COLO668 (cell line): ENCODE results near the gene DNAJC18.
A peak's percentile ranks its signal among the peaks of the same experiment; 100 is the strongest.

Experiments used
- DNase-seq: peaks from one replicate; lab custom pipeline; 2025; ENCODE audit not compliant: unreplicated experiment; lab: John Stamatoyannopoulos, UW

Gene DNAJC18

DNA sequence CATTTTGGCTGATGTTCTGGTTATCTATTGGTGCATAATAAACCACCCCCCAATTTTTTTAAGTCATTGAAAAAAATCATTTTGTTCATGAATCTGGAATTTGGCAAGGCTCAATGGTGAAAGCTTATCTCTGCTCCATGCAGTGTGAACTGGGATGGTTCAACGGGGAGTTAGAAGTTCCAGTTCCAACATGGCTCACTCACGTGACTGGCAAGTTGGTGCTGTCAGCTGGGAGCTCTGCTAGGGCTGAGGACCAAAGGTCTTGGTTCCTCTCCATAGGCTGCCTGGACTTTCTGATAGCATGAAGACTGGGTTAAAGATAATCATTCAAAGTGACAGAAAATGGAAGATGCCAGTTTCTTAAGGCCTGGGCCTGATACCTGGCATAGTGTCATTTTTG, 32.4 kb downstream of the DNAJC18 start:
- no peak for DNase-seq

GRCh38 chr5:139404484-139404840, 34.9 kb downstream of the DNAJC18 start:
- no peak for DNase-seq

DNA sequence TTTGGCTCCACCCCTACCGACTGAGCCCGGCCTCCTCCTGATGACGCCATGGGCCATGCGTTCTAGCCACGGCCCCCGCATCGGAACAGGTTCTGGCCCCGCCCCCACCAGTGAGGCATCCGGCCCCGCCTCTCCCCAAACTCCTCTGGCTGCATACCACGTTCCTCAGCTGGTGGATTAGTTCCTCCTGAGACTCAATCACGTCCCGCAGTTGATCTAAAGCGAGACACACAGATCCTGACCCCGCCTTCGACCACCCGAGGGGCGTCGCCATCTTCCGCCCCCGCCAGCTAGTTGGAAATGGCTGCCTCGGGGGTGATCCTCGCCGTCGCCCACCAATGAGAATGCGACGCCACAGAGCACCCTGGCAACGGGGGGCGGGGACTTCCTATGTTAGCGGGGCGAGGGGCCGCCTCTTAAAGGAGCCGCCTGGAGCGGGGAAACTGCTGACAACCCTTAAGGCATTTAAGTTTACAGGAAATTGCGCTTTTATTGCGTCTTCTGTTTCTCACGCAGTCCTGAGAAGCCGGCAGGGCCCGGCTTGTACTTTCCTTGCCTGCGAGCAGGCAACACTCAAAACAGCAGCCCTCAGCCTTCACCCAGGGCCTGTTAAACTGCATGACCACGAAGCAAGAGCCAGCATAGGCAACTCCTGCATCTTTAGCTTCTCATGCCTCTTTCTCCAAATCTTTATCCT, 35.4 kb downstream of the DNAJC18 start, which contains the start of gene SPATA24:
Gene SPATA24, minus strand, starts transcription at position 303 of the 697 bp plus-strand sequence. Its CDS starts 29 bp downstream, at position 274.
- DNase-seq: peak; percentile 93

GRCh38 chr5:139403418-139403786, 35.9 kb downstream of the DNAJC18 start:
- no peak for DNase-seq

DNA sequence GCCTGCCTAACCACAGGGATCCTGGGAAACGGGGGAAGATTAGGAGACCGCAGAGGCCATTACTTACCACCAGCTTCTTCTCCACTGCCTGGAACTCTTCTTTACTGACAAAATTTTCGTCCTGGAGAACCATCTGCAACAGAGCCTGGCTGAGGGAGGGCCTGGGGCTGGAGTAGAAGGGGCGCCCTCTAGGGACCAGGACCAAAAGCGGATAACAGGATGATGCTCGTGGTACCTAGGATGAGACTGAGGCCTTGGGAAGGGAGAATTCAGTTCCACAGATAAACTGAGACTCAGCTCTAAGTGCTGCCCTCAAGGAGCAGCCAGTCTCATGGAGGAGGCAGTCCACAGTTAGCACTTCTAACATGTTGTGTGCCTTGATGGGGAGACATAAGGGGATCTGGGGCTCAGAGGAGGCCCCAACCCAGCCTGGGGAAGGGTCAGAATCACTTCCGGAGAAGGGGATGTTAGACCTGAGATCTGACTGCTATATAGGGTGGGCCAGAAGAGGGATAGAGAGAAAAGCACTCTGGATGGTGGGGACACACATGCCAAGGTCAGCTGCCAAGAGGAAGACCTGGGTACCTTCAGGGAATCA, 36.7 kb downstream of the DNAJC18 start:
- peak; percentile 29 for DNase-seq

- DNase-seq: no peak
These were observed 37.8 kb downstream of the DNAJC18 start for GRCh38 chr5:139401546-139401945.

GRCh38 chr5:139399501-139400121, 39.7 kb downstream of the DNAJC18 start:
- DNase-seq: no peak

DNA sequence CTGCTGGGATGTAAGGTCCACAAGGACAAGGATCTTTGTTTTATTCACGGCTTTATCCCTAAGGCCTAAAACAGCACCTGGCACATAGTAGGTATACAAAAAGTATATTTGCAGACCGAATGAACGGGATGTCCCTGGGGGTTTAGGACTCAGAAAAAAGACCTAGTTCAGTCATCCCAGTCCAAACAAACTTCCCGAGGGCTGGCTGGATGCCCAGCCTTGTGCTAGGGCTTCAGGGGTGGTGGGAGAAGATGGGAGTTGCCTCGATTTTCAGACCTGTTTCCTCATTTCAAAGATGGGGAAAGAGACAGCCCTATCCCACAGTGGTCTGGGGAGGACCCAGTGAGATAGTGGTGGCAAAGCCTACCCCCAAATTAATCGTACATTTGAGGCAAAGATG, 41.4 kb downstream of the DNAJC18 start:
- no peak for DNase-seq

DNA sequence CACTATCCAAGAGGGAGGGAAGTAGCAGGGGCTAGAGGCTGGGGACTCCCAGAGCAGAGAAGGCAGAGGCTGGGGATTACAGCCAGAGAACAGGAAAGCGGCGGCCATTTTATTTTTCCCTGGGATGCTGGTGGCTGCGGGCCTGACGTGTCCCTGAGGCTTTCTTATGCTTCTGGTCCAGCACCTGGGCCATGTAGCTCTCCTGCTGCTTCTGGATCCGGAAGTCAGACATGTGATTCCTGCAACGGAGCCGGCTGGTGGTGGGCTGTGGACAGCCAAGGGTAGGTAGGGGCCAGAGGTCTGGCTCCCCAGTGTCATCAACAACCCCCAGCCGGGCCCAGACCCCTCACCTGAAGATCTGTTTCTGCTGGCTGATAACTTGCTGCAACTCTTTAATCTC, 42.6 kb downstream of the DNAJC18 start:
- DNase-seq: no peak

- no peak for DNase-seq
These were observed 43.3 kb downstream of the DNAJC18 start for GRCh38 chr5:139395844-139396640.

DNA sequence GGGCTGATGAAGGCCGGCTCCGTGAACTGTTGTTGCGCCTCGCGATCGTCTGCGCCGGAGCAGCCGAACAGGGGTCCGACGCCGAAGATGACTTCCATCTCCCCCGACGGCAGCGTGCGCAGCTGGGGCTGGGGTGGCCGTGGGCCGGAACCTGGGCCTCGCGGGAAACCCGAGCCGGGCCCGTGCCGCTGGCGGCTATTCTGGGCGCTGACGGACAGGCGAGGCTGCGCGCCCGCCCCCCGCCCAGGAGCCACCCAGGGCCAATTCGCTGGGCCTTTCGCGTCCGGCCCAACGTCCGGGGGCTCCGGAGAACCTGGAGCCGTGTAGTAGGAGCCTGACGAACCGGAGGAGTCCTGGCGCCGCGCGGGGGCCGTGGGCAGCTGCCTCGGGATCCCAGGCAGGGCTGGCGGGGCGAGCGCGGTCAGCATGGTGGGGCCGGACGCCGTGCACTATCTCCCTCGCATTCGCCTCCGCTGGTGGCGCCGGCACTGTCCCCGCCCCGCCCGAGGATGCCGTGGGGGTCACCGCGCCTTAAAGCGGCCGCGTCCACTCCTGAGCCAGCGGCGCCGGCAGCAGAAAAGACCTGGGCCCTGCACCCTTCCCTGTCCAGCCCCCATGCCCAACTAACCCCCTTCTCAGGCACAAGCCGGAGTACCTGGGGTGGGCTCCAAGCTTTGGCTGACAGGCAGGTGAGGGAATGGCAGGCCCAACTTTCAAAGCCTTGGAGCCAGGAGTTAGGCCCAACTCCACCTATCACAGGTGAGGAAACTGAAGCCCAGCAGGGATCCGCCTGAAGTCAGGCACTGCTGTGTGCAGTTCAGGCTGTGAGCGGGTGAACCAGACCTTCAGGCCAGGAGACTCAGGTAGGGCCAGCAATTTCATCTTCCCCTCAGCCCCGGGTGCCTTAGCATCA, 44.4 kb downstream of the DNAJC18 start, which contains the start of gene PROB1:
Gene PROB1, minus strand, starts transcription at position 451 of the 913 bp plus-strand sequence. Its CDS starts 23 bp downstream, at position 428.
- no peak for DNase-seq

GRCh38 chr5:139394123-139394653, 45.1 kb downstream of the DNAJC18 start:
- DNase-seq: peak; percentile 18

DNA sequence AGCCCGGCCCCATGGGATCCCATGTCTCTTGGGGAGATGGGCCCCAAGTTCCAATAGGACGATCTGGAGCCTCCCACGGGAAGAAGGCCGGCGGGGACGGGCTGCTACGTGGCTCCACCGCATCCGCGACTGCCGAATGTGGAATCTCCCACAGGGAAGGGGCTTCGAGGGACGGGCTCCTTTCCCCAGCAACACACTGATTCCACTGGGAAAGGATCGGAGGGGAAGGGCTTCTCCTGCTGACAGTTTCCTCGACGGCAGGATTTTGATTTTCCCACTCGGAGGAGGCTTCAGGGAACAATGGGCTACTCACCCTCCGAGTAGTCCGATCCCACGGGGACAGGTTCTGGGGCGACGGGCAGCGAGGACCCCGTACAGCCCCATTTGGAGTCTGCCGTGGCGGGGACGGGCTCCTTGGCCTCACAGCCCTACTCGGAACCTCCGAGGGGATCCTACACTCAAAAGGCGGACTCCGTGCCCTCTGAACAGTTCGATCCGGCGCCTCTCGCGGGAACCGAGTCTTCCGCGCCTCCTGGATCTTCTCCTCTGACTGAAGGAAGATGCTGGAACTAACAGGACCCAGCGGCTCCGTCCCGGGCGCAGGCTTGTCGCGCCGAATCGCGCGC, 45.7 kb downstream of the DNAJC18 start:
- DNase-seq: no peak

- DNase-seq: peak; percentile 68
These were observed 46.4 kb downstream of the DNAJC18 start for GRCh38 chr5:139392678-139393496.

DNA sequence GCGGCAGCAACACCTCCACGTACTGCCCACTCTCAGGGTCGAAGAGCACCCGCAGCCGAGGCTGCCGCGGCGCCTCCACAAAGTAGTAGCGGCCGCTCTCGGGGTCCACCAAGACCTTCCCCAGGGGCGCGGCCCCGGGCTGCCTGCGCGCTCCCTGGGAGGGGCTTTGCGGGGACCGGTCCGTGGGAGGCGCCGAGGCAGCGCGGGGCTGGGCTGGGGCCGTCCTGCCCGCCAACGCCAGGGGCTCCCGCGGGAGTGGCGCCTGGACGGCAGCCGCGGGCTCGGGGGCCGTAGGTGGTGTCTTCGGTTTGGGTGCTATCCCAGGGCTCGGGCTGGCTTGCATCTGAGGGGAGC, 47.0 kb downstream of the DNAJC18 start:
- DNase-seq: no peak

GRCh38 chr5:139391570-139392323, 47.6 kb downstream of the DNAJC18 start:
- no peak for DNase-seq

GRCh38 chr5:139390639-139391569, 48.4 kb downstream of the DNAJC18 start:
- no peak for DNase-seq
